Fibroblast of lung (primary cell): ENCODE measurements around the gene RNF212.

Experiments
- EZH2 ChIP-seq: IDR thresholded peaks from 2 replicates; pipeline ENCODE4 v1.5.1; 2012; ENCODE audit warnings: low read length, control low read depth, mild to moderate bottlenecking; ENCODE audit errors: missing control alignments
- TF ChIP-seq, protein P1 (sequence below), 2 donors: IDR thresholded peaks in 1 of 2; conservative IDR thresholded peaks in 1 of 2; 1 replicate in 1 of 2; 2 replicates in 1 of 2; pipeline ENCODE4 v1.5.1; 2011 to 2012; ENCODE audit warnings: low read length in 2 of 2, control low read depth in 1 of 2, inconsistent platforms in 1 of 2, low read depth in 1 of 2, mild to moderate bottlenecking in 1 of 2

DNA sequence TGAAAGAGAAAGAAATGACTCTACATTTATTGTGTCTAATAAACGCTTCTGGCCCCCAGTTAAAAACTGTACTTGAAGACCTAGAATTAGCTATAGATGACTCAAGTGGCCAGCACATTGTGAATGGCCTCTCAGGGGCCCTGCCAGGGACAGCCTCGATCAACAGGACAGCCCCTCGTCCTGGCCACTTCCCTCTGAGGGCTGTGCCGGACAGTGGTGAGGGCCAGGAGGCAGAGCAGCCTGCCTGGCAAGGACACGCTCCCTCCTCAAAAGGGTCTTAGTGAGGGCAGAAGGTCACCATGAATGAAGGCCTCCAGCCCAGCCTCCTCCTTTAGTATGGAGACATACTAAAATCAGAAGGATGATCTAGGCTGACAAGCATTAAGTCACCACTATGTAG lies 16.5 kb downstream of the RNF212 start:
- TF ChIP-seq, protein P1, sequence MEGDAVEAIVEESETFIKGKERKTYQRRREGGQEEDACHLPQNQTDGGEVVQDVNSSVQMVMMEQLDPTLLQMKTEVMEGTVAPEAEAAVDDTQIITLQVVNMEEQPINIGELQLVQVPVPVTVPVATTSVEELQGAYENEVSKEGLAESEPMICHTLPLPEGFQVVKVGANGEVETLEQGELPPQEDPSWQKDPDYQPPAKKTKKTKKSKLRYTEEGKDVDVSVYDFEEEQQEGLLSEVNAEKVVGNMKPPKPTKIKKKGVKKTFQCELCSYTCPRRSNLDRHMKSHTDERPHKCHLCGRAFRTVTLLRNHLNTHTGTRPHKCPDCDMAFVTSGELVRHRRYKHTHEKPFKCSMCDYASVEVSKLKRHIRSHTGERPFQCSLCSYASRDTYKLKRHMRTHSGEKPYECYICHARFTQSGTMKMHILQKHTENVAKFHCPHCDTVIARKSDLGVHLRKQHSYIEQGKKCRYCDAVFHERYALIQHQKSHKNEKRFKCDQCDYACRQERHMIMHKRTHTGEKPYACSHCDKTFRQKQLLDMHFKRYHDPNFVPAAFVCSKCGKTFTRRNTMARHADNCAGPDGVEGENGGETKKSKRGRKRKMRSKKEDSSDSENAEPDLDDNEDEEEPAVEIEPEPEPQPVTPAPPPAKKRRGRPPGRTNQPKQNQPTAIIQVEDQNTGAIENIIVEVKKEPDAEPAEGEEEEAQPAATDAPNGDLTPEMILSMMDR (conservative IDR thresholded peaks at IDR 0.05 in 1 of 2, IDR thresholded peaks at IDR 0.05 in 1 of 2; ENCODE audit: low read depth in 1 of 2, low read length in 2 of 2), result no peak
- no peak for TF ChIP-seq EZH2
